NCI-H1092 (cell line): ENCODE results near the gene SLC12A7.

Source experiments
- DNase-seq: peaks from one replicate; lab custom pipeline; 2025; lab: John Stamatoyannopoulos, UW

SLC12A7 gene

DNA sequence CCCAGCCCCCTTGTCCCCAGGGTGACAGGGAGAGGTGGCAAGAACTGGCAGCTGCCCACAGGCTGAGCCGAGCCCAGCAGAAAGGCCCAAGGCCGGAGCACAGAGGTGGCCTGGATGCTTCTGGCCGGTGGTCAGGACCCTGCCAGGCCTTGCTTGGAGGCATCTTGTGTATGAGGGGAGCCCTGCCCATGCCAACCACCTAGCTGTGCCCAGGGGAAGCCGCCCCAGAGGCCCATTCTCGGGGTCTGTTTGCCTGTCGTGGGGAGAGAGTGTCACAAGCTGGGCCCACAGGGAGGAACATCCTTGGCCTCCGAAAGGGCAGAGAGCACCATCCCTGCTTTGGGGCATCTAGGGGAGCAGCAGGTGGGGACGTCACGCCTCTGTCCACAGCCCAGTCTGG is 93.3 kb downstream of the SLC12A7 start:
- no peak for DNase-seq

GRCh38 chr5:1017691-1018455 is 94.0 kb downstream of the SLC12A7 start:
- no peak for DNase-seq

DNA sequence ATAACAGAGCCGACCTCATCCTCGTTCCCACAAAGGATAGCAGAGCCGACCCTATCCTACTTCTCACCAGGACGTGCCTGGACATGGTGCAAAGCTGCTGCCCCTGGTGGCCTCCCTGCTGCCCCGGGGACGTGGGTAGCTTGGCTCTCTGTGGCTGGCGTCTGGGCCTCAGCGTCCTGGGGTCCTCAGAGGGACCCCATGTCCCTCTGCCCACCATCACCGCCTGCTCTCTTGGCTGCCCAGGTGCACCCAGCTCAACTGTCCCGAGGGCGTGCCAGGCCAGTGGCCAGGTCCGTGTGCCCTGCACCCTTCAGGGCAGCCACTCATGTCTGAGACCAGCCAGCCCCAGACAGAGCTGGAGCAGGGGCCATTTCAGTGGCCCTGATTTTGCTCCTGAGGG is 94.8 kb downstream of the SLC12A7 start:
- DNase-seq = no peak

- no peak for DNase-seq
Measured at GRCh38 chr5:1016476-1016875, 95.4 kb downstream of the SLC12A7 start.

DNA sequence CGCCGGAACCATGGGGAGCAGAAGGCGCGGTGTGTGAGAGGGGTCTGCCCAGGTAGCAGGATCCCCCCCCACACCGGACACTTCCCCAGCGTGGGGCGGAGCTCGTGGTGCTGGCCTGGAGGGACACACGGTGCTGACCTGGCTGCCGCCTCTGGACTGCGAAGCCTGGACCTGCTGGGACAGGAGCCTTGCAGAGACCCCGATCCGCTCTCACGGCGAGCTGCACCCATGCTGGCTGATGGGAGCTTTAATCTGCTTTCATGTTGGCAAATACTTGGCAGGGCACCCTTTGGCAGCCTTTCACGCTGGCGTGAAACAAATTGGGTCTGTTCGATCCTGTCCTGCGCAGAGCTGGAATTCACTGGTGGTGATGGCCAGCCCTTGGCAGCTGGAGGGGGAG is 95.8 kb downstream of the SLC12A7 start:
- DNase-seq = no peak

DNA sequence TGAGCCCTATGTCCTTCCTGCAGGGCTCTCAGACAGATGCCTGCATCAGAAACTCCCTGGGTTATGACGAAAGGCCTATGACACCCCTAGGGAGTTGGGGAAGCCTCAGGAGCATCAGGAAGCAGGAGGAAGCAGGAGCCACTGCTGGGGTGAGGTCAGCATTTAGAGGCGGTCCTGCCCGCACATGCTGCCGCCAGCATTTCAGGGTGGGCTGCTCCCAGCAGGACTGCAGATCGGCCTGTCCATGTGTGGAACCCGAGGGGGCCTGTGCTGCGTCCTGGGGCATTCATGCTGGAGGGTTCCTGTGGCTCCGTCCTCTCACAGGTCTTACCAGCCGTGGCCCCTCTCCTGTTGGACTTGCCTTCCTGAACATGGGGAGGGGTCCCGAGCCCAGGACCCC is 96.4 kb downstream of the SLC12A7 start:
- no peak for DNase-seq

GRCh38 chr5:1014781-1015221 is 97.1 kb downstream of the SLC12A7 start:
- no peak for DNase-seq

DNA sequence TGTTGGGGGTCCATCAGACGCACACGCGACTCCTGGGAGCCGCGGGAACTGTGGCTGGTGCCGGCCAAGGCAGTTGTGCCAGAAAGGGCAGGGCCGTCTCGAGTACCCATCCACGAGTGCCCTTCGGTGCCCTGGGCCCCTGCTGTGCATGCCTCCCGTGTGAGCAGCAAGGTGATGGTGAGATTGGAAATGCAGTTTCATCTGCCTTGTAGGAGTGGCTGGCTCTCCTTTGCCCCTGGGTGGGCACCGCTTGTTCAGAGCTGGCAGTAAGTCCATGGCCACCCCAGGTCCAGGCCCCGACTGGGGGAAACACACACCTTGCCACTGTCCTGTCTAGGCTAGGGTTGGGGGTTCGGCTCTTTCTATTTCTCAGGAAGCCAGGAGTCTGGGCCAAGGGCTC is 97.5 kb downstream of the SLC12A7 start:
- DNase-seq = no peak

DNA sequence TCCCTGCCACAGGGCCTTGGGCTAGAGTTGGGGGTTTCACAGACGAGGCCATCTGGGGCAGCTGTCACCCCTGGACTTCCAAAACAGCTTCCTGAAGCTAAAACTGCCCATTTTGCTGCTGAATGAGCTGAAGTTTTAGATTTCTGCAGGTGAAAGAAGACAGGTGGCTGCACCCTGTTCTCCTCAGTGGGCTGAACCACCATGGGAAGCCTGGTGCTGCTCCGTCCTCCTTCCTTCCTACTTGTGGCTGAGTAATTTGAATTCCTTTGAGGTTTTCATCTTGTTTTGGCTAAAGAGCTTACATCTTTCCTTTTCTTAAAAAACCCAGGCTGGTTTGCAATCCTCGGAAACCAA is 97.9 kb downstream of the SLC12A7 start:
- no peak for DNase-seq

DNA sequence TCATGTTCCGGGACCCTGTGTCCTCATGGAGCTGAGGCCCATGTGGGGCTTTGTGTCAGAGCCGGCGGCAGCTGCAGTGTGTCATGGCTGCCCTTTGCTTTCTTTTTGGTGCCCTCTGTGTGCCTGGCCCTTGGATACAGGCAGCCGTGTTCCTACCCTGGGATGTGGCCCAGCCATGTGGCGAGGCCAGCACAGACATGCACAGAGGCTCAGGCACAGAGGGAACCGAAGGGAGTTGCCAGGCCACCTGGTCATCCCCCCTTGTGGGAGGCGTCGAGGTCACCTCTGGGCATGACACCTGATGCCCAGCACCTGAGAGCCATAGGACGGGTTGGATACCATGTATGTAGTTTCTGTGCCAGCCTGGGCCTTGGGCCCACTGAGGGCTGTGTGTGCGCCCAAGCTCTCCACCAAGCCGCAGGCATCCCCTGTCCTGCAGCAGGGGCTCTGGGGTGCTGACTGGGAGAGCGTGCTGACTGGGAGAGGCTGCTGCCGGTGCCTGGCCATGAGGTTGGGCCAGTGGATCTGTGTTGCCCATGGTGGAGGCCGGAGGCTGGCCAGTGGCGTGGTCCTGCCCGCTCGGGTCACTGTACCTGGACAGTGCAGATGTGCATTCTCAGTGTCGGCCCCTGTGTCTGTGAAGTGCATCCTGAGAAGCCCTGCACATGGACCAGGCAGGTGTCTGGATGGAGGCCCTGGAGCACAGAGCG is 98.5 kb downstream of the SLC12A7 start:
- DNase-seq = no peak

- no peak for DNase-seq
Measured at GRCh38 chr5:1012900-1013237, 99.0 kb downstream of the SLC12A7 start.

DNA sequence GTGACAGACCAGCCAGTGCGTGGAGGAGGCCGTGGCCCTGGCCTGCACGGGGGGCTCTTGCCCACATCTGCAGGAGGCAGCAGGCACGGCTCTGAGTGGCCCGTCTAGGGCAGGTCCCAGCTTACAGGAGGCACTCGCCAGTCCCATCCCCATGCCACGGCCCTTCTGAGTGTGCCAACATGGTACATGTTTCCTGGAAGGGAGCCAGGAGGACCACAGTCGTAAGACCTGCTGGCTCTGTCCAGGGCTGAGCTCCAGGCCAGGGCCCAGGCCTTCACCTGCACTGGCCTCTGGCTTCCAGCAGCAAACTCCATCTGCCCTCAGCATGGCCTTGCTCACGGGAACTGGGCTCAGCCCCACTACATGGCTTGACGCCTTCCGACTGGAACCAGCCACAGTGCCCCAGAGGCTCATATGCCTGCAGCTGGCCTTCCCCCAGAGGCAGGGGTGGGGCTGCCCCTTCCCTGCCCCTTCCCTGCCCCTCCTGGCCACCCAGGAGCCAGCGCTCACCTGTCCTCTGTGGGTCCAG is 99.5 kb downstream of the SLC12A7 start:
- DNase-seq = no peak

GRCh38 chr5:1011741-1012312 is 100.0 kb downstream of the SLC12A7 start:
- no peak for DNase-seq

- DNase-seq = no peak
Measured at GRCh38 chr5:1011226-1011631, 100.6 kb downstream of the SLC12A7 start.

DNA sequence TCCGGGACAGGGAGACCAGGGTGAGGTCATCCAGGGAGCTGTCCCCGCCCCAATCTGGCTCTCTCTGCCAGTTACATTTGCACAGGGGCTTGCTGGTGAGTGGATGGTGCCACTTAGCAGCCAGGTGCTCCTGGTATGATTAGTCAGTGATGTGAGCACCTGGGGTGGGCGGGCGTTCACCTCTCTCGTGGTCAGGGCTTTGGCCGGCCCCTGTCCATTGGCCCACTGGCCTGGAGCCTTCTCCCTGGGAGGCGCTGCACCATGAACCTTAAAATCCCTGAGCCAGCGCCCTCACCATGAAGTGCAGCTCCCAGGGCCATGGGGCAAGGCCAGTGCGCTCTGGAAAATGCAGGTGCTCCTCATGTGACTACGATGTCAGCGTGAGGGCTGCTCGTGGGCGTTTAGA is 101.2 kb downstream of the SLC12A7 start:
- no peak for DNase-seq

DNA sequence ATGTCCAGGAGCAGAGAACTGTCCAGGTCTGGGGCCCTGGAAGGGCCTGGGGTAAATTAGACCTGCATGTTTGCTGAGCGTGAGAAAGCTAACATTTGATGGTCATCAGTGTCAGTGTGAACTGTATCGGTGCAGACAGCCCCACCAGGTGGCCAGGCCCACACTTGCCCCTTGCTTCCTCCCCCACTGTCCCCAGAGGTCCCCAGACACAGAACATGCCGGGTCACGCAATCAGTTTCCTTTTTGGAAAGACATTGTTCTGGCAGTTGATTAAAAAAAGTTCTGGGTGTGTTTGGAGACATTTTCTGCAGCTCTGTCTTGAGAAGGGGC is 101.7 kb downstream of the SLC12A7 start:
- no peak for DNase-seq

DNA sequence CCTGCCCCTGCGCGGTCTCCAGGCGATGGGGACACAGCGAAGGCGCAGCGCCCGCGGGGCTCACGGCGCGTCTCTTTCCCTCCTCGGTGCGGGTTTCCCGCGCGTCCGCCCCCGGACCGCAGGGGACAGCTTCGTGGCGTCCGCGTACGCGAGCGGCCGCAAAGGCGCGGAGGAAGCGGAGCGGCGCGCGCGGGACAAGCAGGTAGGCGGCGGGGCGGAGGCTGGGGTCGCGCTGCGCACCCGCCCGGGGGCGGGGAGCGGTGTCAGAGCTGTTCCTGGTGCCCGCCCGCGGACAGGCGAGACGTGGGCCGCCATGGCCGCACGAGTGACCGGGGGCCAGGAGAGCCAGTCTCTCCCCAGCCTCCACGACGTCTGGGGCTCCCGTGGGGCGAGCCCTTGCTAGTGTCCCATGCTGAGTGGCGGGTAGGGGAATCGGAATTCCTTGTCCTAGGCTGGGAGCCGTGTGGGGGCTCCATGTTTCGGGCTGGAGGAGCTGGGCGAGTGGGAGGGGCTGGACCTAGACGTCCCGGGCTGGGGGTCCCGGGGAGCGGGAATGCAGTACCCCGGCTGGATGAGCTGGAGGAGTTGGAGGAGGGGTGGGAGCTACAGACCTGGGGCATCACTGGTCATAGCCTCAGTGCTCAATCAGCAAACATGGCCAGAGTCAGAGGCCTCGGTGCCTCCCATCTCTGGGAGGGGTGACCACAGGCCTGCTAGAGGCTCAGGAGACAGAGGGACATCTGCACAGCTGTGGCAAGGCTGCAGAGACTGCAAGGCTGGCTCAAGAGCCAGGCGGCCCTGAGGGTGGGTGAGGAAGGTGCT is 102.3 kb downstream of the SLC12A7 start:
- no peak for DNase-seq

GRCh38 chr5:1008451-1009358 is 103.2 kb downstream of the SLC12A7 start, which contains the start of gene NKD2:
TSS of gene NKD2 (plus strand) at chr5:1008802. CDS start at chr5:1009058, 256 bp downstream.
- DNase-seq = no peak

GRCh38 chr5:1007681-1008450 is 104.0 kb downstream of the SLC12A7 start:
- no peak for DNase-seq

DNA sequence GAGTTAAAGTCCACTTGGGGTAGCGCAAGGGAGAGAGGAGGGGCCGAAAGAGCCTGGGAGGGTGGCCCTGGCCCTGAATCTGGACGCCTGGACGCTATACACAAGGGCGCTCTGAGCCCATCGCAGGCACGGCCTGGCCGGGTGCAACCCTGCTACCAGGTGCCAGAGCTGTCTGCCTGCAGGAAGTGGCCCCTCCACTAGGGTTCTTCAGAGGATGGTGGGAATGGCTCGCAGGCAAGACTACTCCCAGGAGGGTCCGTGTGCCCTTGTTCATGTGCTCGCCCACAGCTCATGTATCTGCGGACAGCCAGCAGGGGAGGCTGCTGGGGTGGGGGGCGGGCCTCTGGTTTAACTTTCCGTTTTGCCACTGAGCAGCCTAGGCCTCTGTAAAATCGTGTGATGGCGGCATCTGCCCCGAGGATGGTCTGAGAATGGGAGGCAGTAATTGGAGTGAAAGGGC is 104.6 kb downstream of the SLC12A7 start:
- DNase-seq = no peak
